Activated naive CD8-positive, alpha-beta T cell treated with anti-CD3 and anti-CD28 coated beads, Interleukin-2, amount 10 ng/mL, durations not matched to agents 7 days and 5 days (primary cell): ENCODE data around the gene UNC45A. TPM values are rescaled to one million over a fixed set of nuclear protein-coding genes. Genes with fewer than 3 reads are reported as not detected.

ENCODE experiments used
- ATAC-seq: fragments of 150-1000 bp; cut with Tn5 transposase; one replicate; pipeline ENCODE4 v1.10.0; 2021; ENCODE audit warnings: low read depth, moderate library complexity
- POLR2A ChIA-PET: fragments of 350-600 bp; sonication (Branson Sonifier 250); formaldehyde crosslinking; loops from one replicate; lab custom pipeline; 2021; ENCODE audit warnings: antibody characterized with exemption; lab: Charles Lee
- DNase-seq: peaks from one replicate; pipeline ENCODE4 v3.0.0; 2021
- H3K27ac Mint-ChIP-seq: one replicate; pipeline ENCODE4 v1.8.0; 2022; ENCODE audit warnings: mild to moderate bottlenecking, mixed read lengths
- H3K27me3 Mint-ChIP-seq: one replicate; pipeline ENCODE4 v1.8.0; 2022; ENCODE audit warnings: mild to moderate bottlenecking, moderate library complexity, mixed read lengths
- H3K36me3 Mint-ChIP-seq: one replicate; pipeline ENCODE4 v1.8.0; 2021; ENCODE audit warnings: mild to moderate bottlenecking, mixed read lengths
- H3K4me1 Mint-ChIP-seq: one replicate; pipeline ENCODE4 v1.8.0; 2021; ENCODE audit warnings: mixed read lengths
- H3K4me3 Mint-ChIP-seq: one replicate; pipeline ENCODE4 v1.8.0; 2022; ENCODE audit warnings: mild to moderate bottlenecking, moderate library complexity, mixed read lengths
- H3K9me3 Mint-ChIP-seq: one replicate; pipeline ENCODE4 v1.8.0; 2021; ENCODE audit warnings: mixed read lengths
- total RNA-seq, 2 experiments: library from RNA; stranded (reverse); gene quantifications; one replicate each; pipeline ENCODE4 v1.2.3, GENCODE V29; 2021

The UNC45A gene
- total RNA-seq, 2 experiments from 2014 or later, result 77.9 to 78.6 TPM

DNA sequence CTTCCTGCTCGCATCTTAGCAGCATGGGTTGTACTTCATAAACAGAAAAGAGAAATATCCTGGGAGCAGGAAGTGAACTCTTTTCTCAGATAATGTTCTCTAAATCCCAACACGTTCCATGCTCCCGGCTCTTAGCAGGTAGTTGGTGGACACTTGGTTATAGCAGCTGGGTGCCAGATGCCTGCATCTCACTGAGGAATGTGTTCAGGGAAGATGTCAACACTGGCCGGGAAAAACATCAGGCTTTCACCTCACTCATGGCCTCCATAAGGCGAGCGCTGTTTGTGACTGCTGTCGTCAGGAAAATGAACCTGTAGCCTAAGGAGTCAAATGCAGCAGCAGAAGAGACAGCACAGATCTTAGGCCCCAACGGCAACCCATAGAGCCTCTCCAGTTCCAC lies 63.7 kb downstream of the UNC45A start:
- H3K27me3 Mint-ChIP-seq, result no peaks in the 10 kb centered on the region
- POLR2A ChIA-PET, result no interaction called here
- no peak overlapping the region for H3K27ac Mint-ChIP-seq
- H3K9me3 Mint-ChIP-seq, result no peaks in the 10 kb centered on the region
- H3K4me3 Mint-ChIP-seq, result no peak overlapping the region
- H3K36me3 Mint-ChIP-seq, result peaks cover 26% of the 10 kb centered on the region
- ATAC-seq (no peak), DNase-seq (no peak)
- peaks cover 12% of the 10 kb centered on the region for H3K4me1 Mint-ChIP-seq

DNA sequence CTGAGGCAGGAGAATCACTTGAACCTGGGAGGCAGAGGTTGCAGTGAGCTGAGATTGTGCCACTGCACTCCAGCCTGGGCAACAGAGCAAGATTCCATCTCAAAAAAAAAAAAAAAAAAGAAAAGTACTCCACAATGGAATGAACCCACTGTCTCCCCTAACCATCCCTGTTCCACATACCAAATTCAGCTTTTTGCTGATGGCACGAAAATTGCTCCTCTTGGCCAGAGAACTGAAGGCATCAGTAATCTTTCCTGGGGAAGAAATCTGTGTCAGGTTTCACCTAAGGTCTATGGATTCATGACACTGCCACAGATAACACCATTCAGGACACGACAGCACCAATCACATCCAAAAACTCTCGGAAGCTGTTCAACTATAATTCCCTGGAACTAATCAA lies 66.1 kb downstream of the UNC45A start:
- no peak overlapping the region for H3K27ac Mint-ChIP-seq

More for the DNA sequence above, 66.1 kb downstream of the UNC45A start:
- no peak for ATAC-seq
- POLR2A ChIA-PET, result no interaction called here
- H3K9me3 Mint-ChIP-seq, result no peaks in the 10 kb centered on the region
- H3K4me3 Mint-ChIP-seq, result no peak overlapping the region
- H3K36me3 Mint-ChIP-seq, result peaks cover 26% of the 10 kb centered on the region
- H3K27me3 Mint-ChIP-seq, result no peaks in the 10 kb centered on the region
- H3K4me1 Mint-ChIP-seq, result peaks cover 6% of the 10 kb centered on the region
- DNase-seq, result no peak

Other genes starting within 250 kb of the UNC45A start
- 10 to 100 TPM; 36.6 to 41.0 TPM for gene BLM, start 217.9 kb upstream of the UNC45A start, total RNA-seq
- 10 to 100 TPM; 62.2 to 63.5 TPM for gene FURIN, start 66.7 kb upstream of the UNC45A start, total RNA-seq
- gene FES, start 50.8 kb upstream of the UNC45A start, total RNA-seq, result 1 to 10 TPM; 6.2 to 7.5 TPM
- 100 to 1,000 TPM; 108 to 111 TPM for gene MAN2A2, start 32.0 kb upstream of the UNC45A start, total RNA-seq
- 10 to 100 TPM; 28.1 to 29.2 TPM for gene HDDC3, start 2.7 kb upstream of the UNC45A start, total RNA-seq
- 10 to 100 TPM; 31.5 to 31.6 TPM for gene RCCD1, start 19.6 kb downstream of the UNC45A start, total RNA-seq
- gene PRC1, start 59.2 kb downstream of the UNC45A start, total RNA-seq, result 100 to 1,000 TPM; 132 to 149 TPM
- gene VPS33B, start 87.3 kb downstream of the UNC45A start, total RNA-seq, result 10 to 100 TPM; 22.8 to 26.2 TPM
- under 1 TPM; 0.08 to 0.20 TPM for gene SV2B, start 165.0 kb downstream of the UNC45A start, total RNA-seq